Ascending aorta (tissue), 2 donors: ENCODE measurements around the gene RIC1. TPM values are rescaled to one million over a fixed set of nuclear protein-coding genes. Genes with fewer than 3 reads are reported as not detected.

ENCODE experiments used
- DNase-seq, 2 donors: peaks; one replicate each; pipeline ENCODE4 v3.0.0-alpha.2; 2019; ENCODE audit warnings: low spot score in 2 of 2
- H3K27ac ChIP-seq, 2 donors: fragments of 200-600 bp; sonication (generic); one replicate each; pipeline ENCODE4 v1.5.1; 2016 to 2017; ENCODE audit warnings: mild to moderate bottlenecking in 1 of 2
- H3K27me3 ChIP-seq: fragments of 200-600 bp; sonication (generic); one replicate; pipeline ENCODE4 v1.5.1; 2017
- H3K36me3 ChIP-seq, 2 donors: fragments of 200-600 bp; sonication (generic); one replicate each; pipeline ENCODE4 v1.5.1; 2016
- H3K4me1 ChIP-seq, 2 donors: fragments of 200-600 bp; sonication (generic); one replicate each; pipeline ENCODE4 v1.5.1; 2016 to 2017; ENCODE audit warnings: mild to moderate bottlenecking in 1 of 2
- H3K4me3 ChIP-seq, 2 donors: fragments of 200-600 bp; sonication (generic); one replicate each; pipeline ENCODE4 v1.5.1; 2016 to 2017; ENCODE audit warnings: mild to moderate bottlenecking in 1 of 2
- H3K9me3 ChIP-seq, 2 donors: fragments of 200-600 bp; sonication (generic); one replicate each; pipeline ENCODE4 v1.5.1; 2016
- intact Hi-C: fragments of 100-400 bp; cut with DNase I; formaldehyde crosslinking; loops from one replicate; pipeline ENCODE4 v1.15.1; 2023
- total RNA-seq: library from RNA; depleted of rRNA; stranded (reverse); fragments of >200 nt; gene quantifications from one replicate; pipeline ENCODE4 v1.1.0, GENCODE V29; 2016
- TF ChIP-seq, protein P1 (sequence below), 3 experiments: fragments of 200-600 bp in 2 of 3; fragments of 450-650 bp in 1 of 3; sonication (generic) in 2 of 3; IDR thresholded peaks; one replicate each; pipeline ENCODE4 v1.5.1; 2016 to 2019; ENCODE audit warnings: antibody characterized with exemption in 3 of 3, mild to moderate bottlenecking in 1 of 3, moderate library complexity in 1 of 3

Gene RIC1
- total RNA-seq, 1 donor from 2014 or later: 46.7 TPM

DNA sequence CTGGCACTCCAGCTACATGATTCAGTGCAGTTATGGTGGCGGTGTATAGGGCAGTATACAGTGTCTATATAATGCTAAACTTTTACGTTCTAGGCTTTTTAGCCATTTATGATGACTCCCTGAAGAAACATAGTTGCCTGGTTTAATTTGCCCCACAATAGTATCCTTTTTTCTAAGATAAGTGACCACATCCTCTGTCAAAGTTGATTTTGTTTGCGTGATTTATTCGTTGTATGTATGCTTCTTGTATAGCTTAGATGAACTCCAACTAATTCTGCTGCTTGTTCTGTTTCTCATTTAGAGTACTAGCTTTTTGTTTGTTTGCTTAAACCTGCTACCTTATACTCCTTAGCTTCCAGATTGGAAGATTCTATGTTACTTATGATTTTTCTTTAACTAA lies 120.4 kb downstream of the RIC1 start:
- Histone ChIP-seq H3K27me3 (no peaks in the 10 kb centered on the region), H3K4me1 (no peaks in the 10 kb centered on the region), H3K9me3 (no peaks in the 10 kb centered on the region), H3K27ac (no peak overlapping the region), H3K36me3 (peaks cover 35 to 67% of the 10 kb centered on the region in 2 donors), H3K4me3 (no peak overlapping the region)
- intact Hi-C loops: loop anchor here (10.0 kb wide), 1 partner anchor 115 kb away; no protein-coding TSS in a partner anchor
- TF ChIP-seq, protein P1, sequence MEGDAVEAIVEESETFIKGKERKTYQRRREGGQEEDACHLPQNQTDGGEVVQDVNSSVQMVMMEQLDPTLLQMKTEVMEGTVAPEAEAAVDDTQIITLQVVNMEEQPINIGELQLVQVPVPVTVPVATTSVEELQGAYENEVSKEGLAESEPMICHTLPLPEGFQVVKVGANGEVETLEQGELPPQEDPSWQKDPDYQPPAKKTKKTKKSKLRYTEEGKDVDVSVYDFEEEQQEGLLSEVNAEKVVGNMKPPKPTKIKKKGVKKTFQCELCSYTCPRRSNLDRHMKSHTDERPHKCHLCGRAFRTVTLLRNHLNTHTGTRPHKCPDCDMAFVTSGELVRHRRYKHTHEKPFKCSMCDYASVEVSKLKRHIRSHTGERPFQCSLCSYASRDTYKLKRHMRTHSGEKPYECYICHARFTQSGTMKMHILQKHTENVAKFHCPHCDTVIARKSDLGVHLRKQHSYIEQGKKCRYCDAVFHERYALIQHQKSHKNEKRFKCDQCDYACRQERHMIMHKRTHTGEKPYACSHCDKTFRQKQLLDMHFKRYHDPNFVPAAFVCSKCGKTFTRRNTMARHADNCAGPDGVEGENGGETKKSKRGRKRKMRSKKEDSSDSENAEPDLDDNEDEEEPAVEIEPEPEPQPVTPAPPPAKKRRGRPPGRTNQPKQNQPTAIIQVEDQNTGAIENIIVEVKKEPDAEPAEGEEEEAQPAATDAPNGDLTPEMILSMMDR (IDR thresholded peaks at IDR 0.05): no peak
- no peak for DNase-seq

DNA sequence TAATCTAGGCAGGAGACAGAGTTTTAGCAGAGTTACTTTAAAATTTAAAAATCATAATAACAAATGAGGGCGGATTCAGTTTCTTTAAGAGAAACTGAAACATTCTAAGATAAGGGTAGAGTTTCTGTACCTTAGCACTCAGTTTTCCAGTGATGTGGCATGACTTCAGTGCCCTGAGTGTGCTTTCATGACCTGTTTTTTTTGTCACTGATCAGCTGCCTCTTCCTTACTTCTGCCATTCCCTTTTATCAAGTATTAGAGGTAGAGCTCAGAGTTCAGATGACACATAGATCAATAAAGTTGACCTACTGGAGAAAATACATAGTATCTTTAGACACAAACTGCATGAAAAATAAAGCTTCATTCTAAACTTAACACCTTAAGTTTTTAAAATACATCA lies 121.7 kb downstream of the RIC1 start:
- no peaks in the 10 kb centered on the region for H3K9me3 ChIP-seq
- DNase-seq: no peak
- peaks cover 24 to 61% of the 10 kb centered on the region in 2 donors for H3K36me3 ChIP-seq
- TF ChIP-seq, protein P1 (IDR thresholded peaks at IDR 0.05): no peak
- H3K4me1 ChIP-seq: no peaks in the 10 kb centered on the region
- H3K27ac ChIP-seq: no peak overlapping the region
- H3K4me3 ChIP-seq: no peak overlapping the region
- intact Hi-C loops: no loop called here
- H3K27me3 ChIP-seq: no peaks in the 10 kb centered on the region

DNA sequence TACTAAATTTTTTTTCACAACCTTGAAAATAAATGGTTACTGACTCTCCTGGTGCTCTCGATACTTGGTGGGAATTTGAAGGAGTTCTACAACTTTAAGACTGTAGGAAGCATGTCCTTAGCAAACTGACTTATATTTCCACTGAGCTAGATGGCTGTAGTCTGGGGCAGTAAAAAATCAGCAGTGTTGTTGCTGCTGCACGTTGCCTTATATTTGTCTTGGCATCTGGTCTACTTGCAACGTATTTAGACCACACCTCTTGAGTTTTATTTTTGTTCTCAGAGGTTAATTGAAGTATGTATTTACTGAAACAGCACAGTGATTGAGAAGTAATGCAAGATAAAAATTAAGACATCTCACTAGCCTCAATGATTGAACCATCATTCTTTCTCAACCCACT lies 127.7 kb downstream of the RIC1 start:
- Histone ChIP-seq H3K4me3 (no peak overlapping the region), H3K27me3 (no peaks in the 10 kb centered on the region), H3K27ac (no peak overlapping the region), H3K36me3 (peaks cover 21 to 36% of the 10 kb centered on the region in 2 donors), H3K4me1 (no peaks in the 10 kb centered on the region), H3K9me3 (no peaks in the 10 kb centered on the region)
- DNase-seq: no peak
- intact Hi-C loops: no loop called here
- TF ChIP-seq, protein P1 (IDR thresholded peaks at IDR 0.05): no peak

DNA sequence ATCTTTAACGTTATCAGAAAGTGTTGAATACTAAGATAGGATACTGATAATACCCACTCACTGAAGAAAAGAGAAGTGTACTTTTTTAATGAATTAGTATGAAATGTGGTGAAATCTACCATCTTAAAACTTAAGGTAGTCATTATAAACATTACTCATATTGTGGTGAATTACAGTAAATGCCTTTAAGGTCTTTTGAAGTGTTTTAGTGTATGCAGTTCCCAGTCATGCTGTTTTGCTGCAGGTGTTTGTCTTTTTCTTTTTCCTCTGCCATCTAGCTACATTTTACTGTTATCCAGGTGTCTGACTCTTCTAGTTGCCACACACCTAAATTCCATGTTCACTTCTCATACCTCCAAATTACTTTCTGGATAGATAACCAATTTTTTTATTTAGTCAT lies 131.4 kb downstream of the RIC1 start:
- Histone ChIP-seq H3K27ac (no peak overlapping the region), H3K4me1 (no peaks in the 10 kb centered on the region), H3K4me3 (no peak overlapping the region), H3K9me3 (no peaks in the 10 kb centered on the region), H3K27me3 (no peaks in the 10 kb centered on the region), H3K36me3 (peaks cover 33 to 59% of the 10 kb centered on the region in 2 donors)
- intact Hi-C loops: no loop called here
- TF ChIP-seq, protein P1 (IDR thresholded peaks at IDR 0.05): no peak
- no peak for DNase-seq

DNA sequence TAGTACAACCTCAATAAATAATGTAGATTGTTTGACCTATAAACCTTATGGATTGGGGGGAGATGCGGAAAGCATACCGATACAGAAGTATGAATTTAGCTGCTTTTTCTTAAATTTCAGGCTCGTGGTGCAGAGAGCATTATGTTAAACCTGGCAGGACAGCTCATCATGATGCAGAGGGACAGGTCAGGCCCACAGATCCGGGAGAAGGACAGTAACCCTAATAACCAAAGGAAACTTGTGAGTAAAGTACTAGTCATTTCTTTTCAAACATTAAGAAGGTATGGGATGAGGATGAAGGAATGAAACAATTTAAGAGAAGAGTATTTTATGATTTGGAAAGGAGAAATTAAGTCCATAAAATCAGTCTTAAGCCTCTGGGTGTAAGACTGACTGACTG lies 133.5 kb downstream of the RIC1 start:
- intact Hi-C loops: no loop called here
- Histone ChIP-seq H3K4me1 (no peaks in the 10 kb centered on the region), H3K36me3 (peaks cover 41 to 70% of the 10 kb centered on the region in 2 donors), H3K27ac (no peak overlapping the region), H3K9me3 (no peaks in the 10 kb centered on the region), H3K27me3 (no peaks in the 10 kb centered on the region), H3K4me3 (no peak overlapping the region)
- DNase-seq: no peak
- TF ChIP-seq, protein P1 (IDR thresholded peaks at IDR 0.05): no peak
